CD4-positive, alpha-beta T cell (primary cell): Measurements from ENCODE around the gene CPED1. TPM values are rescaled to one million over a fixed set of nuclear protein-coding genes. Genes with fewer than 3 reads are reported as not detected.

Source experiments
- ATAC-seq: fragments of 200-7000 bp; cut with Tn5 transposase; one replicate; pipeline ENCODE4 v1.10.0; 2022; ENCODE audit warnings: mild to moderate bottlenecking; ENCODE audit not compliant: poor library complexity
- CTCF ChIA-PET: fragments of 350-600 bp; sonication (Branson Sonifier 250); formaldehyde crosslinking; loops from one replicate; lab custom pipeline; 2021; ENCODE audit warnings: antibody characterized with exemption, inconsistent platforms; lab: Charles Lee
- POLR2A ChIA-PET: fragments of 350-600 bp; sonication (Branson Sonifier 250); formaldehyde crosslinking; loops from one replicate; lab custom pipeline; 2021; ENCODE audit warnings: antibody characterized with exemption, inconsistent platforms; lab: Charles Lee
- DNase-seq, 14 experiments: peaks; one replicate each; pipeline ENCODE4 v3.0.0-alpha.2; 2013 to 2020; ENCODE audit warnings: mixed read lengths in 2 of 14
- H3K27ac ChIP-seq, 2 donors: one replicate each; pipeline versions ENCODE4 v1.5.1 to v1.7.0; 2013; ENCODE audit warnings: low read length in 2 of 2, low read depth in 1 of 2, mild to moderate bottlenecking in 1 of 2
- H3K27me3 ChIP-seq, 2 experiments: 1 replicate in 1 of 2; 2 replicates in 1 of 2; pipeline versions ENCODE4 v1.6.1 to v1.7.0; 2013; ENCODE audit warnings: low read length in 2 of 2, control low read depth in 1 of 2, mild to moderate bottlenecking in 1 of 2, moderate library complexity in 1 of 2; ENCODE audit not compliant: insufficient read depth in 2 of 2, control insufficient read depth in 1 of 2
- H3K36me3 ChIP-seq: one replicate; pipeline ENCODE4 v1.6.1; 2013; ENCODE audit warnings: low read length, control low read depth; ENCODE audit not compliant: insufficient read depth
- H3K4me1 ChIP-seq: one replicate; pipeline ENCODE4 v1.6.1; 2013; ENCODE audit warnings: low read length, control low read depth; ENCODE audit not compliant: insufficient read depth
- H3K4me3 ChIP-seq: one replicate; pipeline ENCODE4 v1.5.1; 2013; ENCODE audit warnings: mild to moderate bottlenecking, low read length, moderate library complexity
- H3K9me3 ChIP-seq, 2 experiments: 1 replicate in 1 of 2; 2 replicates in 1 of 2; pipeline versions ENCODE4 v1.6.1 to v1.7.0; 2013; ENCODE audit warnings: low read length in 2 of 2, mild to moderate bottlenecking in 2 of 2, control low read depth in 1 of 2, moderate library complexity in 1 of 2; ENCODE audit not compliant: control insufficient read depth in 1 of 2, insufficient read depth in 1 of 2
- H3K27ac Mint-ChIP-seq: one replicate; pipeline ENCODE4 v1.8.0; 2020; ENCODE audit warnings: mixed read lengths
- H3K27me3 Mint-ChIP-seq: one replicate; pipeline ENCODE4 v1.8.0; 2021; ENCODE audit warnings: mixed read lengths
- H3K36me3 Mint-ChIP-seq: one replicate; pipeline ENCODE4 v1.8.0; 2021; ENCODE audit warnings: low read depth, mixed read lengths
- H3K4me1 Mint-ChIP-seq: one replicate; pipeline ENCODE4 v1.8.0; 2021; ENCODE audit warnings: low read depth, mixed read lengths
- H3K4me3 Mint-ChIP-seq: one replicate; pipeline ENCODE4 v1.8.0; 2020; ENCODE audit warnings: mild to moderate bottlenecking, mixed read lengths
- H3K9me3 Mint-ChIP-seq: one replicate; pipeline ENCODE4 v1.8.0; 2020; ENCODE audit warnings: mixed read lengths
- CTCF ChIP-seq: fragments of 200-600 bp; IDR thresholded peaks from one replicate; pipeline ENCODE4 v1.8.0; 2022; ENCODE audit warnings: antibody characterized with exemption, mild to moderate bottlenecking
- intact Hi-C, 2 experiments: fragments of 100-400 bp; cut with DNase I in 1 of 2; cut with micrococcal nuclease in 1 of 2; formaldehyde crosslinking; loops; one replicate each; pipeline versions ENCODE4 v1.15.1 to v1.9.0; 2023 to 2025; cut with DNase I, micrococcal nuclease
- total RNA-seq, 174 experiments: library from RNA in 2 of 174; stranded (reverse) in 2 of 174; gene quantifications; one replicate each; pipeline ENCODE4 v1.2.3 and lab custom pipeline; 2021 to 2026

The CPED1 gene
- total RNA-seq, 2 experiments from 2014 or later: 0.08 to 0.19 TPM

GRCh38 chr7:121023683-121024511 lies 35.4 kb downstream of the CPED1 start:
- H3K27ac Mint-ChIP-seq: no peak overlapping the region
- ATAC-seq (no peak), DNase-seq (no peak)
- no peak overlapping the region for H3K4me3 Mint-ChIP-seq
- no peaks in the 10 kb centered on the region for H3K4me1 ChIP-seq
- no peaks in the 10 kb centered on the region for H3K9me3 Mint-ChIP-seq
- POLR2A ChIA-PET: no interaction called here
- CTCF ChIA-PET: interaction anchor here (1.7 kb wide), 1 partner anchor 15 kb away, joined by 4 read pairs; no protein-coding TSS in a partner anchor
- H3K36me3 ChIP-seq: no peaks in the 10 kb centered on the region
- no peak for TF ChIP-seq CTCF
- peaks cover 23% of the 10 kb centered on the region for H3K27me3 Mint-ChIP-seq
- no peak overlapping the region for H3K27ac ChIP-seq
- intact Hi-C loops: no loop called here
- H3K4me1 Mint-ChIP-seq: no peaks in the 10 kb centered on the region
- H3K27me3 ChIP-seq: no peaks in the 10 kb centered on the region
- H3K4me3 ChIP-seq: no peak overlapping the region
- H3K36me3 Mint-ChIP-seq: no peaks in the 10 kb centered on the region
- no peaks in the 10 kb centered on the region for H3K9me3 ChIP-seq

DNA sequence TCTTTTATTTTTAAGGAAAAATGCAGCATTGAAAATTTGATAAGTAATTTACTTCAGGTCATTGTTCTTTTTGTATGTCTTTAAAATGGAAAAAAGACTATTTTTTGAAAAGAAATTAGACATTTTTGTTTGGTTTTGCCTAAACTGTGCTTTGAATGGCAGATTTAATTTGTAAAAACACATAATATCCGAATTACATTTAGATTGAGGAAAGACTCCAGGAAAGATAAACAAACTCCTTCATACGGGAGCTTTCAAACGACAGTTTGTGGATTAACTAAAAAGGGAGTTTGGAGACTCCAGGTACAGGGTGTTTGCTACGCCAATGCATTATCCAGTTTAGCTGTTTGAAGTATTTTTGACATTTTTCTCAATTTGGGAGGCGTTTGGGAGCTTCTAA lies 36.1 kb downstream of the CPED1 start:
- H3K27me3 Mint-ChIP-seq: peaks cover 28% of the 10 kb centered on the region
- H3K9me3 ChIP-seq: no peaks in the 10 kb centered on the region
- no peak overlapping the region for H3K27ac ChIP-seq
- ATAC-seq: no peak
- TF ChIP-seq CTCF: no peak
- no peaks in the 10 kb centered on the region for H3K36me3 ChIP-seq
- ChIA-PET CTCF (interaction anchor here (1.7 kb wide), 1 partner anchor 15 kb away, joined by 4 read pairs; no protein-coding TSS in a partner anchor), POLR2A (no interaction called here)
- no peaks in the 10 kb centered on the region for H3K36me3 Mint-ChIP-seq
- H3K27me3 ChIP-seq: no peaks in the 10 kb centered on the region
- no peak overlapping the region for H3K27ac Mint-ChIP-seq
- DNase-seq: no peak
- H3K4me1 ChIP-seq: no peaks in the 10 kb centered on the region
- no peak overlapping the region for H3K4me3 ChIP-seq
- H3K4me3 Mint-ChIP-seq: no peak overlapping the region
- H3K9me3 Mint-ChIP-seq: no peaks in the 10 kb centered on the region
- intact Hi-C loops: no loop called here
- H3K4me1 Mint-ChIP-seq: no peaks in the 10 kb centered on the region

DNA sequence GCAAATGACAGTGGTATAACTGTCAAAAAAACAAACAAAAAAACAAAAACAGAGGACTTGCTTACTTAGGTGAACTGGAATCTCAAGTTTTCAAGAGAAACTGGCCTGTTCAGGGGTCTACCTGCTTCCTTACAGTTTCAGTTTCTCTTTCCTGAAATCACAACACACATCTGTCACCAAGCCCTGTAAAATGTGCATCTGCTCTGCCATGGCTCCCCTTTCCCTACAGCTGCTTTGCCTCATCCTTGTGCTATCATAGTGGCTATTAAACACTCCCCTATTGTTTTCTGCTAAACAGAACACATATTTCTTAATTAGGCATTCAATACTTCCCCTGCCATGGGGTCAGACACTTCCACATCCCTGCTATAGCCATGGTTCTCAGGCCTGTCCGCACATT lies 37.6 kb downstream of the CPED1 start:
- H3K27ac ChIP-seq: no peak overlapping the region
- ATAC-seq (no peak), DNase-seq (no peak)
- no peaks in the 10 kb centered on the region for H3K4me1 ChIP-seq
- H3K9me3 ChIP-seq: no peaks in the 10 kb centered on the region
- POLR2A ChIA-PET: interaction anchor here (1.0 kb wide), 1 partner anchor 41 kb away, joined by 3 read pairs; no protein-coding TSS in a partner anchor
- H3K4me3 Mint-ChIP-seq: no peak overlapping the region
- no peaks in the 10 kb centered on the region for H3K4me1 Mint-ChIP-seq
- peaks cover 28% of the 10 kb centered on the region for H3K27me3 Mint-ChIP-seq
- H3K4me3 ChIP-seq: no peak overlapping the region
- H3K36me3 ChIP-seq: no peaks in the 10 kb centered on the region
- H3K9me3 Mint-ChIP-seq: no peaks in the 10 kb centered on the region
- no peak overlapping the region for H3K27ac Mint-ChIP-seq
- intact Hi-C loops: no loop called here
- no peak for TF ChIP-seq CTCF
- H3K27me3 ChIP-seq: no peaks in the 10 kb centered on the region
- H3K36me3 Mint-ChIP-seq: no peaks in the 10 kb centered on the region
- CTCF ChIA-PET: no interaction called here
